Chondrocyte (in vitro differentiated cells): Measurements from ENCODE around the gene RAB40C. TPM values are rescaled to one million over a fixed set of nuclear protein-coding genes. Genes with fewer than 3 reads are reported as not detected.

Source experiments
- DNase-seq: peaks from one replicate; pipeline ENCODE4 v3.0.0; 2021; ENCODE audit warnings: mixed read lengths, low spot score
- H3K27ac Mint-ChIP-seq: one replicate; pipeline ENCODE4 v1.8.0; 2021; ENCODE audit warnings: mild to moderate bottlenecking, moderate library complexity, mixed read lengths; ENCODE audit not compliant: unreplicated experiment
- H3K27me3 Mint-ChIP-seq: 2 replicates; pipeline ENCODE4 v1.8.0; 2021; ENCODE audit warnings: low read depth, mixed read lengths
- H3K36me3 Mint-ChIP-seq: 2 replicates; pipeline ENCODE4 v1.8.0; 2021; ENCODE audit warnings: low read depth, mixed read lengths
- H3K4me1 Mint-ChIP-seq: 2 replicates; pipeline ENCODE4 v1.8.0; 2021; ENCODE audit warnings: low read depth, mild to moderate bottlenecking, mixed read lengths
- H3K4me3 Mint-ChIP-seq: one replicate; pipeline ENCODE4 v1.8.0; 2021; ENCODE audit warnings: mild to moderate bottlenecking, moderate library complexity, mixed read lengths; ENCODE audit not compliant: unreplicated experiment
- H3K9me3 Mint-ChIP-seq: 2 replicates; pipeline ENCODE4 v1.8.0; 2021; ENCODE audit warnings: low read depth, mixed read lengths
- CTCF ChIP-seq: fragments of 200-600 bp; sonication (generic); IDR thresholded peaks from 2 replicates; pipeline ENCODE4 v1.5.0; 2021; ENCODE audit warnings: antibody characterized with exemption, mild to moderate bottlenecking, moderate library complexity
- total RNA-seq: library from RNA; stranded (reverse); gene quantifications from 3 replicates; pipeline ENCODE4 v1.2.1, GENCODE V29; 2021

Gene RAB40C
- total RNA-seq, 1 donor from 2014 or later = 19.6 TPM

DNA sequence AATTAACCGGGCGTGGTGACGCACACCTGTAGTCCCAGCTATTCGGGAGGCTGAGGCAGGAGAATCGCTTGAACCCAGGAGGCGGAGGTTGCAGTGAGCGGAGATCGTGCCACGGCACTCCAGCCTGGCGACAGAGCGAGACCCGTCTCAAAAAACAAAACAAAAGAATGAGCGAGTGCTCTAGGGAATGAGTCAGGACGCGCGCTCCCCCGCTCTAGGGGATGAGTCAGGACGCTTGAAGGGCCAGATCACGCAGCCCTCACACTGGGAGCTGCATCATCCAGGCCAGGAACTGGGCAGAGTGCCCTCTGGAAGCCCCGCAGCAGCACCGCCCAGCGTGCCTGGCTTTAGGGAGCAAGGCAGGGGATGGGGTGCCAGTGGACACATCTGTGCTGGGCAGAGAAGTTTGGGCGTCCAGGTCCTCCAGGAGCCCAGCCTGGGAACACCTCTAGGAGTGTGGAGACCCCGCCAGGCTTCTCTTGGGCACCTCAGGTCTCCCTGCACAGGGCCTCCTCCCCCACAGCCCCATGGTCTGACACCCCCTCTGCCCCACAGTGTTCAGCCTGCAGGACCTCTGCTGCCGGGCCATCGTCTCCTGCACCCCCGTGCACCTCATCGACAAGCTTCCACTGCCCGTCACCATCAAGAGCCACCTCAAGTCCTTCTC, 37.1 kb downstream of the RAB40C start:
- H3K9me3 Mint-ChIP-seq = no peaks in the 10 kb centered on the region
- peaks cover 2% of the 10 kb centered on the region for H3K36me3 Mint-ChIP-seq
- H3K4me1 Mint-ChIP-seq = peaks cover 31% of the 10 kb centered on the region
- H3K27ac Mint-ChIP-seq = peak overlapping the region; percentile 98
- no peak for TF ChIP-seq CTCF
- peak overlapping the region; percentile 21 for H3K4me3 Mint-ChIP-seq
- no peak for DNase-seq
- no peaks in the 10 kb centered on the region for H3K27me3 Mint-ChIP-seq

GRCh38 chr16:627454-628239, 37.8 kb downstream of the RAB40C start:
- no peak overlapping the region for H3K4me3 Mint-ChIP-seq
- no peaks in the 10 kb centered on the region for H3K27me3 Mint-ChIP-seq
- H3K27ac Mint-ChIP-seq = peak overlapping the region; percentile 98
- H3K9me3 Mint-ChIP-seq = no peaks in the 10 kb centered on the region
- DNase-seq = no peak
- H3K36me3 Mint-ChIP-seq = peaks cover 2% of the 10 kb centered on the region
- TF ChIP-seq CTCF = no peak
- peaks cover 25% of the 10 kb centered on the region for H3K4me1 Mint-ChIP-seq

DNA sequence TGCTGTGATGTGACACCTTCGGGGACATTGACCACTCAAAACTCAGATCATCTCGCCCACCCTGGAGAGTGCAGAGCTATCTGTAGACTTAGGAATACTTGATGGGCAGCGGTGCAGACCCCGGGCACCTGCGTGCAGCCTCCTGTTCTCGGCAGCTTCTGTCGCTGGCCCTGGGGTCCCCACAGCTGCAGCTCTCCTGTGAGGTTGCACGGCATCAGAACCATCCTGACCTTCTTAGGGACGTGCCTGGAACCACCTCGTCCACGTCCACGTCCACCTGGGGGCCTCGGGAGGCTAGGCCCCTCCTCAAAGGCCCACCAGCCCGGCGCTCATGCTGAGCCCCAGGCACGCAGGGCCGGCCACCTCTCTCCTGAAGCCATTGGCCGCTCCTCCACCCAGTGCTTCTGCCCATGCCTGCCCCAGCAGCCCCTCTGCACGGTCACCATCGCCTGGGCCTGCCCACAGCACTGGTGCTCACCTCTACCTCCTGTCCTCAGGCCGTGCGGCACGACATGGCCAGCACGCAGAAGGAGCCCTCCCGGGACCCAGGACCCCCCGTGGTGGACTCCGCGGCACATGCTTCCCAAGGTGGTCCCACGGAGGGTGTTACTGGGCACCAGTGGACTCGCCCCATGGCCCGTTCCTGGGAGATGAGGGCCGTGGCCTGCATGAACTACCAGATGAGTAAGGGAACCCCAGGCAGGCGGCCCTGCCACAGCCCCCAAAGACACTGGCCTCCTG, 38.6 kb downstream of the RAB40C start:
- Mint-ChIP-seq H3K4me3 (no peak overlapping the region), H3K27ac (peak overlapping the region; percentile 5)
- no peak for DNase-seq

GRCh38 chr16:629185-629832, 39.4 kb downstream of the RAB40C start:
- Mint-ChIP-seq H3K9me3 (no peaks in the 10 kb centered on the region), H3K36me3 (peaks cover 2% of the 10 kb centered on the region), H3K4me1 (peaks cover 25% of the 10 kb centered on the region), H3K4me3 (no peak overlapping the region), H3K27ac (no peak overlapping the region), H3K27me3 (no peaks in the 10 kb centered on the region)
- no peak for TF ChIP-seq CTCF
- no peak for DNase-seq

More for the DNA sequence above, 38.6 kb downstream of the RAB40C start:
- Mint-ChIP-seq H3K36me3 (peaks cover 2% of the 10 kb centered on the region), H3K9me3 (no peaks in the 10 kb centered on the region), H3K27me3 (no peaks in the 10 kb centered on the region), H3K4me1 (peaks cover 25% of the 10 kb centered on the region)
- no peak for TF ChIP-seq CTCF

DNA sequence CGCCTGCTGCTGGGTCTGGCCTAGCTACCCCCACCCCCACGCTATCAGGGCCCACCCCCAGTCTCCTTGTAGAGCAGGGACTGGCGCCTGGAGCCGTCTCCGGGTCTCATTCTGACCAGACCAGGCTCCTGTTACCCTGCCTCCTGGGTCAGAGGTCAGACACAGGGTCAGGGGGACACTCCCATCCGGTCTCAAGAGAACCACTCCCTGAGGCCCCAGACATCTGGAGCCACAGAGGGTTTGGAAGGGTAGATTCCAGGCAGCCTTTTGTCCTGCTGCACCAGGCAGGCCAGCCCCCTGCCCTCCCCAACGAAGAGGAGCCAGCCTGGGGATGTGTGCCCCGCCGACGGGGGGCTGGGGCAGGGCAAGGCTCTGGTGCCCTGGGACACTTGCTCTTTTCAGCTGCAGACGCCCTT, 40.0 kb downstream of the RAB40C start:
- Mint-ChIP-seq H3K27ac (no peak overlapping the region), H3K4me3 (no peak overlapping the region), H3K36me3 (peaks cover 2% of the 10 kb centered on the region), H3K9me3 (no peaks in the 10 kb centered on the region), H3K4me1 (peaks cover 27% of the 10 kb centered on the region), H3K27me3 (no peaks in the 10 kb centered on the region)
- TF ChIP-seq CTCF = no peak
- DNase-seq = no peak
